Ectodermal cell (in vitro differentiated cells): ENCODE results near the gene AGBL1.

Experiments used
- H3K27ac ChIP-seq: 2 replicates; pipeline ENCODE4 v1.7.0; 2013; ENCODE audit warnings: mild to moderate bottlenecking, low read depth, low read length; ENCODE audit not compliant: insufficient read depth, poor library complexity, severe bottlenecking
- H3K27me3 ChIP-seq: 2 replicates; pipeline ENCODE4 v1.7.0; 2013; ENCODE audit warnings: mild to moderate bottlenecking, low read length; ENCODE audit not compliant: insufficient read depth, control insufficient read depth, poor library complexity, severe bottlenecking
- H3K36me3 ChIP-seq: one replicate; pipeline ENCODE4 v1.7.0; 2013; ENCODE audit warnings: low read length; ENCODE audit not compliant: control insufficient read depth, insufficient read depth
- H3K4me1 ChIP-seq: one replicate; pipeline ENCODE4 v1.7.0; 2013; ENCODE audit warnings: low read length; ENCODE audit not compliant: control insufficient read depth, insufficient read depth
- H3K4me3 ChIP-seq: 2 replicates; pipeline ENCODE4 v1.7.0; 2013; ENCODE audit warnings: low read depth, low read length, control low read depth; ENCODE audit not compliant: insufficient read depth
- H3K9me3 ChIP-seq: 2 replicates; pipeline ENCODE4 v1.7.0; 2013; ENCODE audit warnings: mild to moderate bottlenecking, low read length, moderate library complexity; ENCODE audit not compliant: control insufficient read depth
- WGBS, 2 experiments: methylation state at CpG; one replicate each; pipeline ENCODE4 v1.1.7; 2013; ENCODE audit warnings: missing lambda C conversion rate in 2 of 2; 5-methylcytosine and 5-hydroxymethylcytosine counted together

AGBL1 gene

DNA sequence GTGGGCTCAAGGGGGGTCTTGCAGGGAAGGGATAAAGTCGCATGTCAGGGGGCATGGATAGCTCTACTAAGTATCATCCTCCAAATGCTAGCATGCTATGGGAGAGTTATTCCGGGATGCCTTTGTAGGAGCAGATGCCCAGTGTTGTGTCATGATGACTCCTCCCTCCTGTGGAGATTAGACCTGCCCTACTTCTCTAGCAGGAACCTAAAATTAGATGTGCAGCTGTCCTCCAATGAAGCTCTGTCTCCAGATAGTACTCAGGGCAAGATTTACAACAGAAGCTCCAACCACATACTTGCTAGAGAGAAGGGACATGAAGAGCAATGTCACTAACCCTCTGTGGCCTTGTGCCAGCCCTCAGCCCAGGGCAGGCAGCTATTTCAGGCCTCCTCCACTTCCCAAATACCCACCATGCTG, 82.5 kb downstream of the AGBL1 start:
- H3K36me3 ChIP-seq = no peaks in the 10 kb centered on the region
- 92 to 97% methylated on average over 2 of the region's 2 CpGs for WGBS, 2 experiments
- H3K9me3 ChIP-seq = no peaks in the 10 kb centered on the region
- H3K4me1 ChIP-seq = peaks cover 4% of the 10 kb centered on the region
- no peak overlapping the region for H3K4me3 ChIP-seq
- H3K27ac ChIP-seq = no peak overlapping the region
- no peaks in the 10 kb centered on the region for H3K27me3 ChIP-seq

DNA sequence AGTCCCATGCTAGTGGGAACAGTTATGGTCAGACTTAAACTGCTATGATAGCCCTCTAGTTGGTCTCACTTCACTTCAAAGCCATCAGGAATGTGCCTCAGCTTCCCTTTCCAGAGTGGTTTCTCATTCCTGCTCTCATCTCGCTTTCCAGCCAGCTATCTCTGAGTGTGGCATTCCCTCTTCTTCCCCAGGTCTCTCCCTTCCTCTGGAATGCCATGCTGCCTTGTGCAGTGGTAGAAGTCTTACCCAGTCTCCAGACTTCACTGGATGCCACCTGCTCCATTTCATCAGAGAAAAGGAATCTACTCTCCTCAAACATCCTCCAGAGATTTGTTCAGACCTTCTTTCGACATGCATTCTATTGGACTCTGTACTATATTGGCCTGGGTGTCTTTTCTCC, 83.0 kb downstream of the AGBL1 start:
- Histone ChIP-seq H3K27ac (no peak overlapping the region), H3K4me1 (peaks cover 4% of the 10 kb centered on the region), H3K4me3 (no peak overlapping the region), H3K9me3 (no peaks in the 10 kb centered on the region), H3K36me3 (no peaks in the 10 kb centered on the region), H3K27me3 (no peaks in the 10 kb centered on the region)
- 92 to 95% methylated on average over 2 of the region's 2 CpGs for WGBS, 2 experiments

DNA sequence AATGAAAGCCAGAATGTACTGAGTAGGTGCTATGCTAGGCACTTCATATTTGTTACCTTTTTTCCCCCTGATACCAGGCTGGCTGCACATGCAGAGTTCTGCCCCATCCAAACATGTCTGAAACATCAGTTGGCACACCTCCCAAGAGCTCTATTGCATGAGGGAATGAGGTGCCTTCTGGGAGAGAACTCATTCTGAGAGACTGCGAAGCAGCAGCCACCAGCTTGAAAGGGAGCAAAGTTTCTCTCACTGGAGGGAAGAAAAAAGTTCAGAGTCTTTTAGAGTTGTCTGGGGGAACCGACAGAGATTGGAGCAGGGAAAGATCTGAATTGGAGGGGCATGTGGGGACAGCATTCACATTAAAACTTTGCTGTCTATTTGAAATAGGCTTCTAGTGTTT, 84.1 kb downstream of the AGBL1 start:
- no peak overlapping the region for H3K27ac ChIP-seq
- H3K4me3 ChIP-seq = no peak overlapping the region
- 88 to 91% methylated on average over 2 of the region's 2 CpGs for WGBS, 2 experiments

DNA sequence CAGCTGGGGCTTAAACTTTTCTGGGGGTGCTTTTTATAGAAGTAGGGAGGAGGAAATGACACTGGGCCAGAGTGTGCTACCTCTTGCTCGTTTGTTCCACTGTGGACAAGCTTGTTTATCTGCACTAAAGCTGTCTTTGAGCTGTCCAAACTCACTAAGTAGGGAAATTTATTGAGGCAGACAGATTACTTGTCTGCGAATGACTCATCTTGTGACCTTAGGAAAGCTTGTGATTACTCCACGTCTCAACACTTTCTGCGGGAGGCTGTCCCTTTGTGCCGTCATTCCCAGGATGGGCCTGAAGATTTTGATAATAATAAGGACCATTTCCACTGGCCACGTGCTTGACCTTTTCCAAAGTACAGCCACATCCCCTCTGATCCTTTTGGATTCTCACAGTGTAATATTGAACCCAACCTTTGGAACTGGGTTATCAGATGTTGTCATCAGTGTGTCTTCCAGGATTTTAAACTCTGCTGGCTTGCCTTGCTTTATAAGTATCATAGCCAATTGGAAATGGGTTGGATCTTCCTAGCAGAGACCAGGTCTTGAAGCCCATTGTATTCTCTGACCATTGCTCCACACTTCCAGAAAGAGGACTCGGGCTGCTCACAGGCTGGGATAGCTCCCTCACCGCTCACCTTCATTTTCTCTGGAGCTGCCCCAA, 84.7 kb downstream of the AGBL1 start:
- H3K27me3 ChIP-seq = no peaks in the 10 kb centered on the region
- H3K4me1 ChIP-seq = peaks cover 4% of the 10 kb centered on the region
- no peaks in the 10 kb centered on the region for H3K9me3 ChIP-seq
- H3K36me3 ChIP-seq = no peaks in the 10 kb centered on the region
- H3K27ac ChIP-seq = no peak overlapping the region
- no peak overlapping the region for H3K4me3 ChIP-seq
- WGBS, 2 experiments = 88% methylated on average over 8 of the region's 8 CpGs

More for the DNA sequence above, 84.1 kb downstream of the AGBL1 start:
- Histone ChIP-seq H3K4me1 (peaks cover 4% of the 10 kb centered on the region), H3K27me3 (no peaks in the 10 kb centered on the region), H3K36me3 (no peaks in the 10 kb centered on the region), H3K9me3 (no peaks in the 10 kb centered on the region)

DNA sequence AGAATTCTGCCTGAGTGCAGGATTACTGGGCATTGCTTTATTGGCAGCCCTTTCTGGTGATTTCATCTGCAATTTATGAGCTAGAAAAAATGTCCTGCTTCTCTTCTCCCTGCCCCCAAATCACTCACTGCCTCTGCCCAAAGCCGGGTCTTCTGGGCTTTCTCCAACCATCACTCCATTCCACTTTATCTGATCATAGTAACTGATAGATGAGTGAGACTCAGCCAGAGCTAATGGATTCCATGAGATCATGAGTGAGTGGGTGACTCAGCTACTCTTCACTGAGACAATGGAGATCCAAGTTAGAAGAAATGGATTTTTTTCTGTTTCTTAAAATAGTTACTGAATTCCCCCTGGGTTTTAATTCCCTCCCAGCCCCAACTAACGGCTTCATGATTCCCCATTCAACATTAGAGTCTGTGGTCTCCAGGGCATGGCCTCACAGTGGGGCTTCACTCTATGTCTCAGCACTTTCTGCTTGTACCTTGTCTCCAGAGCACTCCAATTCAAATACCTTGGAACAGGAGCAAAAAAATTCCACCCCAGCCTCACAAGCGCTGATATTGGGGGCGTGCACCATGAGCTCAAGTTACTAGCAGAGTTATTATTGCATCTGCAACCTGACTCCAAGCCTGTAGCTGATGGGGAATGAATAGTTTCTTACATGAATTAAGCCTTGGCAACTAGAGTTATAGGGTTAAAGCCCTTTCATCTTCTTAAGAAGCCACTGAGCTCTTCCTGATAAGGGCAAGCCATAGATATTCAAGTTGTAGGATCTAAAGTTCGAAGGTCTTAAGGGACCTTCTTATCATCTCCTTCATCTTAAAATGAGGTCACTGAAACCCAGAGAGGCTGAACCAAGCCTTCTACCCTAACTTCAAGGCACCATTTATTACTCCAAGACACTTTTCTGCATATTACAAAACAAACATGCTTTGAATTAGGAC, 85.9 kb downstream of the AGBL1 start:
- no peak overlapping the region for H3K27ac ChIP-seq
- no peaks in the 10 kb centered on the region for H3K9me3 ChIP-seq
- no peak overlapping the region for H3K4me3 ChIP-seq
- no peaks in the 10 kb centered on the region for H3K36me3 ChIP-seq
- H3K27me3 ChIP-seq = no peaks in the 10 kb centered on the region
- peaks cover 4% of the 10 kb centered on the region for H3K4me1 ChIP-seq
- 89 to 90% methylated on average over 5 of the region's 5 CpGs for WGBS, 2 experiments

DNA sequence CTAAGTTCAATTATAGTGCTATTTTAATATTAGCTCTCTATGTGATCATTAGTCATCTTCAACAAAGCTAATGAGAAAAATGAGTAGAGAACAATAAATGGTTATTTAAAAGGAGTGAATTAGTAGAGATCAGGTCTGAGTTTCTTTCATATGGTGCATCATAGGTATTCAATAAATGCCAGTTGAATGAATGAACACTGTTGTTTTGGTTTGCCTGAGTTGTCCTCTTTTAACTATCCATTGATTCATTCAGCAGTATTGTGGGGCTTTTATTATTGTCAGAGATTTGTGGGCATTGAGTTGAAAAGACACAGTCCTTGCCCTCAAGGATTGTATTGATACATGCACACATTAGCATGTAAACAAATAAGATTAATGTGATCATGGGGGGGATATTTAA, 88.2 kb downstream of the AGBL1 start:
- Histone ChIP-seq H3K4me3 (no peak overlapping the region), H3K9me3 (no peaks in the 10 kb centered on the region)

DNA sequence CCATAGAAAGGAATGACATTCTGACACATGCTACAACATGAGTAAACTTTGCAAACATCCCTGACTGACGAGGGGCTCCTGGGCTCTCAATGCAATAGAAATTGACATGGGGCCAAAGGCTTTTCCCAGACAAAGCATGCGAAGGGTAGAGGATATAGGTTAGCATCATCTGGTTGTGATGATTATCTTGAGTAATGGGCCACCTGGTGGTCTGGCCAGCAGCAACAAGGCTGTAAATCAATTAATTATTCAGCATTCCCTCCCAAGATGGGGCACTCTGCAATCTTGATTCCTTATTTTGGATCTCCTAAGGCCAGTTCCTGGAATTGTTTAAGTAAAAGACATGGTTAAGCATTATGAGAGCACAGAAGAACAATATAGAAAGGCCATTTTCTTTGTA, 99.2 kb downstream of the AGBL1 start:
- no peaks in the 10 kb centered on the region for H3K27me3 ChIP-seq
- 34 to 54% methylated on average over 2 of the region's 2 CpGs for WGBS, 2 experiments
- no peaks in the 10 kb centered on the region for H3K36me3 ChIP-seq
- no peaks in the 10 kb centered on the region for H3K9me3 ChIP-seq
- no peak overlapping the region for H3K27ac ChIP-seq
- no peaks in the 10 kb centered on the region for H3K4me1 ChIP-seq
- no peak overlapping the region for H3K4me3 ChIP-seq

More for the DNA sequence above, 88.2 kb downstream of the AGBL1 start:
- Histone ChIP-seq H3K36me3 (no peaks in the 10 kb centered on the region), H3K27me3 (no peaks in the 10 kb centered on the region), H3K27ac (no peak overlapping the region), H3K4me1 (peaks cover 4% of the 10 kb centered on the region)

DNA sequence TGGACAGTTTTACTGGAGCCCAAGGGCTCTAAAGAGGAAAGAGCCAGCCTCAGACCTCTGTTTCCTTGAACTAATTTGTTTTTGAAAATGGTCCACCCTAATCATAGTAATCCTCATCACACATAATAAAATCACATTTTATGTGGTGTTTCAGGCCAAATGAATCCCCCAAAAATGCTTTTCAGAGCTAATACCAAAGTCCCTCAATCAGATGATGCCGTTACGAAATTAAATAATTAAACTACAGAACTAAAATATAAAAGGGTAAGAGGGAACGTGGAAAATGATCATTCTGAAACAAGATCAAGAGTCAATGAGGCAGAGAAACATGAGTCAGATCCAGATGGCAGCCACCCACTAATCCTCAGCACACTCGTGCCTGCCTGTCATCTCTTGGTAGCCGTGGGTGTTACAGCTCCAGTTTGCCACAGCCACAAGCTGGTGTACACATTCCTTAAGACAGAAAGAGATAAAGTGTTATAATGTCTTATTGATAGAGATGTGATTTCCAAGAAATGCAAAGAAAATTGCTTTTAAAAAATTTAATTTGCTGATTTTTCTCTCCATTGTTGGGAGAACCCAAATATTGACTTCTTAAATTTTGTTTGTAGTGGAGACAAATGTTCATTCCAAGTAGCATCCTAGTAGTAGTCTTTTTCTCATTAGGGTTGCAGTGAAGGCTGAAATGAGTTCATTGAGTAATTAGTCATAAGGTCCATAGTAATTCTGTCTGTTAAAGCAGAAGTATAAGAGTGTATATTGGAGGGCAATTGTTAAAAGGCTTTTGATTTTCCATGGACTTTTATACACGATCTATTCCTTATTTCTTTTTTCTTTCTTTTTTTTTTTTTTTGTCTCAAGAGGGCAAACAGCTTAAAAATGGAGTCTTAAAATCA, 104.2 kb downstream of the AGBL1 start:
- 88 to 89% methylated on average over 3 to 6 of the region's 6 CpGs for WGBS, 2 experiments
- Histone ChIP-seq H3K27me3 (no peaks in the 10 kb centered on the region), H3K4me1 (no peaks in the 10 kb centered on the region), H3K4me3 (no peak overlapping the region), H3K27ac (no peak overlapping the region), H3K9me3 (no peaks in the 10 kb centered on the region), H3K36me3 (no peaks in the 10 kb centered on the region)

DNA sequence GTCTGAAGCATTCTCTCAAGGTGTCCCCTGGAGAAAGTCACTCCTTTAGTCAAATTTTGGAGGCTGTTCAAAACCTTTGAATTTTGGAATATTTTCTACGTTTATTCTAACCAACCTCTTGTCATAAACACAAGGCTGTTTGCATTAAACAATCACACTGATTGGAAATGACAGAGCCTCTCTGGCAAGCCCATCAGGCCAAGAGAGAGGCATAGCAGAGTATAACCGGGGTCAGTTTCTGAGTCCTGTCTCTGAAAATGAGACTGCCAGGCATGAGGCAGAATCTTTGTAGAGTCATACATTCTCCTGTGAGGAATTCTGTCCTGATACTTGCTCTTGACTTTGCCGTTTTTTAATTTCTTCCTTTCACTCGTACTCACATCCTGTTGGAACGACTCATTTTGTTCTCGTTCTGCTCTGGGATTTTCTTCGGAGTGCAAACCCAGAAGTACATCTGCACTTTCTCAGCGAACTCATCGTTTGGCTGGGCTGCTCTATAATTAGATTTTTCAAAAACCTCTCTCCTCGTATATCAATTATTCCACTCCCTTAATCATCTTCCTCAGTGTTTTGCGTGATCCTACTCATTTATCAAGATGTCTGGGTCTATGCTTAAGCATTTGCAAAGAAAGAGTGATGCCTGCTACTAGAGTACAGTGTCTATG, 114.2 kb downstream of the AGBL1 start:
- Histone ChIP-seq H3K4me1 (no peaks in the 10 kb centered on the region), H3K36me3 (no peaks in the 10 kb centered on the region), H3K27ac (no peak overlapping the region), H3K9me3 (no peaks in the 10 kb centered on the region), H3K27me3 (no peaks in the 10 kb centered on the region), H3K4me3 (no peak overlapping the region)
- WGBS, 2 experiments = 91 to 93% methylated on average over 11 of the region's 11 CpGs
